ENCODE measurements around the gene ATP1A4.

GRCh38 chr1:160167580-160167979 lies 16.2 kb downstream of the ATP1A4 start:
- TF ChIP-seq CTCF (IDR thresholded peaks at IDR 0.05; ENCODE audit: low read depth, low read length, missing input control) = no peak
- TF ChIP-seq EGR1 (IDR thresholded peaks at IDR 0.05; ENCODE audit: low read depth in 2 of 2) = no peak
- TF ChIP-seq MAX (IDR thresholded peaks at IDR 0.05) = no peak
- no peak for TF ChIP-seq REST (IDR thresholded peaks at IDR 0.05)
- TF ChIP-seq FOXA1 (IDR thresholded peaks at IDR 0.05) = no peak
